Measurements from ENCODE around the gene BTBD9. TPM values are rescaled to one million over a fixed set of nuclear protein-coding genes. Genes with fewer than 3 reads are reported as not detected.

The BTBD9 gene
- total RNA-seq, 2 donors from 2014 or later, result 30.1 to 45.8 TPM

DNA sequence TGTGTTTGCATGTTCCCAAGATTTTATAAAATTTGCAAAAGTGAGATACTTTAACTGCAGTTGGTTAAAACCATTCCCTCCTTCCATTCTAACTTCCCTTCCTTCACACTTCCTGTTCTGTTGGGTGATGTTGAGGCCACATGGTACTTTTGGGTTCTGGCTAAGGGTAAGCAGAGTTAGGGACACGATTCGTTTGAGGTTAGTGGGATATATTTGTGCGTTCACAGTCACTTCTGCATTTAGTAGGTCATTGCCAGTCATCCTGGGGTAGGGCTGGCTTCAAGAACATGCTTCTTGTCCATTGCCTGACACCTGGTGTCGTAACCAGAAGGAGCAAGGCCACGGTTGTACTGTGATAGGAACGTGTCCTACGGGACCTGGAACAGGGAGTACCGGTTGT lies 480.1 kb downstream of the BTBD9 start:
- DNase-seq (ENCODE audit: low spot score) (no peak), ATAC-seq (ENCODE audit: insufficient number of reproducible peaks, low FRiP score, low read depth) (no peak)
- no peaks in the 10 kb centered on the region for H3K27me3 ChIP-seq (replicated peaks; ENCODE audit: insufficient read depth)
- TF ChIP-seq, protein P1, sequence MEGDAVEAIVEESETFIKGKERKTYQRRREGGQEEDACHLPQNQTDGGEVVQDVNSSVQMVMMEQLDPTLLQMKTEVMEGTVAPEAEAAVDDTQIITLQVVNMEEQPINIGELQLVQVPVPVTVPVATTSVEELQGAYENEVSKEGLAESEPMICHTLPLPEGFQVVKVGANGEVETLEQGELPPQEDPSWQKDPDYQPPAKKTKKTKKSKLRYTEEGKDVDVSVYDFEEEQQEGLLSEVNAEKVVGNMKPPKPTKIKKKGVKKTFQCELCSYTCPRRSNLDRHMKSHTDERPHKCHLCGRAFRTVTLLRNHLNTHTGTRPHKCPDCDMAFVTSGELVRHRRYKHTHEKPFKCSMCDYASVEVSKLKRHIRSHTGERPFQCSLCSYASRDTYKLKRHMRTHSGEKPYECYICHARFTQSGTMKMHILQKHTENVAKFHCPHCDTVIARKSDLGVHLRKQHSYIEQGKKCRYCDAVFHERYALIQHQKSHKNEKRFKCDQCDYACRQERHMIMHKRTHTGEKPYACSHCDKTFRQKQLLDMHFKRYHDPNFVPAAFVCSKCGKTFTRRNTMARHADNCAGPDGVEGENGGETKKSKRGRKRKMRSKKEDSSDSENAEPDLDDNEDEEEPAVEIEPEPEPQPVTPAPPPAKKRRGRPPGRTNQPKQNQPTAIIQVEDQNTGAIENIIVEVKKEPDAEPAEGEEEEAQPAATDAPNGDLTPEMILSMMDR (IDR thresholded peaks at IDR 0.05), result no peak
- H3K9me3 ChIP-seq, result no peaks in the 10 kb centered on the region
- no peaks in the 10 kb centered on the region for H3K4me1 ChIP-seq (ENCODE audit: control insufficient read depth in 1 of 2, low read depth in 2 of 2)
- no peak overlapping the region for H3K27ac ChIP-seq
- no peak overlapping the region for H3K4me3 ChIP-seq
- no peaks in the 10 kb centered on the region for H3K36me3 ChIP-seq

DNA sequence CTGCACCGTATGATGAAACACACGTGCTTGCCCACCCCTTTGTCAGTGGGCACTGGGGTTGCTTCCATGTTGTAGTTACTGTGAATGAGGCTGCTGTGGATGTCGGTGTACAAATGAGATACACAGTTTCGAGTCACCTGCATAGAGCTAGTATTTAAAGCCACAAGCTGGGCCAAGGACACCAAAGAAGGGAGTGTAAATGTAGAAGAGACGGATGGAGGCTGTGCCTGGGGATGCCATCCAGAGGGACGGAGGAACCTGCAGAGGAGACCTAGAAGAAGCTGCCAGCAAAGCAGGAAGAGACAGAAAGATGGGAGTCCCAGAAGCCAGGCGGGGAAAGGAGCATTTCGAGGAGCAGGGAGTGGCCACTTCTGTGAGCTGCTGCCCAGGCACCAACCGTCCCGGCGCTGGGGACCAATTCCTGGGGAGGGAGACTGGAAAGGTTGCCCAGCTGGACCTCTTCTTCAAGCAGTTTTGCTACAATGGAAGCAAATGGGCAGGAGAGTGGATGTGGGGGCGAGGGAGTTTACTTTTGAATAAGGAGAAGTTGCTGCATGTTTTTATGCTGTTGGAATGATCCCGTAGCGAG lies 480.9 kb downstream of the BTBD9 start:
- TF ChIP-seq, protein P1 (IDR thresholded peaks at IDR 0.05), result no peak
- no peak overlapping the region for H3K27ac ChIP-seq
- H3K4me1 ChIP-seq (ENCODE audit: control insufficient read depth in 1 of 2, low read depth in 2 of 2), result no peaks in the 10 kb centered on the region
- DNase-seq (ENCODE audit: low spot score) (no peak), ATAC-seq (ENCODE audit: insufficient number of reproducible peaks, low FRiP score, low read depth) (no peak)
- no peaks in the 10 kb centered on the region for H3K36me3 ChIP-seq
- no peaks in the 10 kb centered on the region for H3K27me3 ChIP-seq (replicated peaks; ENCODE audit: insufficient read depth)
- H3K9me3 ChIP-seq, result no peaks in the 10 kb centered on the region
- H3K4me3 ChIP-seq, result no peak overlapping the region

- no peaks in the 10 kb centered on the region for H3K27me3 ChIP-seq (replicated peaks; ENCODE audit: insufficient read depth)
- H3K36me3 ChIP-seq, result no peaks in the 10 kb centered on the region
- DNase-seq (ENCODE audit: low spot score), result no peak
- TF ChIP-seq, protein P1 (IDR thresholded peaks at IDR 0.05), result no peak
- H3K4me1 ChIP-seq (ENCODE audit: control insufficient read depth in 1 of 2, low read depth in 2 of 2), result no peaks in the 10 kb centered on the region
- no peak overlapping the region for H3K4me3 ChIP-seq
- H3K9me3 ChIP-seq, result no peaks in the 10 kb centered on the region
- no peak for ATAC-seq (ENCODE audit: insufficient number of reproducible peaks, low FRiP score, low read depth)
- no peak overlapping the region for H3K27ac ChIP-seq
Measured at GRCh38 chr6:38157905-38158304, 481.8 kb downstream of the BTBD9 start.

DNA sequence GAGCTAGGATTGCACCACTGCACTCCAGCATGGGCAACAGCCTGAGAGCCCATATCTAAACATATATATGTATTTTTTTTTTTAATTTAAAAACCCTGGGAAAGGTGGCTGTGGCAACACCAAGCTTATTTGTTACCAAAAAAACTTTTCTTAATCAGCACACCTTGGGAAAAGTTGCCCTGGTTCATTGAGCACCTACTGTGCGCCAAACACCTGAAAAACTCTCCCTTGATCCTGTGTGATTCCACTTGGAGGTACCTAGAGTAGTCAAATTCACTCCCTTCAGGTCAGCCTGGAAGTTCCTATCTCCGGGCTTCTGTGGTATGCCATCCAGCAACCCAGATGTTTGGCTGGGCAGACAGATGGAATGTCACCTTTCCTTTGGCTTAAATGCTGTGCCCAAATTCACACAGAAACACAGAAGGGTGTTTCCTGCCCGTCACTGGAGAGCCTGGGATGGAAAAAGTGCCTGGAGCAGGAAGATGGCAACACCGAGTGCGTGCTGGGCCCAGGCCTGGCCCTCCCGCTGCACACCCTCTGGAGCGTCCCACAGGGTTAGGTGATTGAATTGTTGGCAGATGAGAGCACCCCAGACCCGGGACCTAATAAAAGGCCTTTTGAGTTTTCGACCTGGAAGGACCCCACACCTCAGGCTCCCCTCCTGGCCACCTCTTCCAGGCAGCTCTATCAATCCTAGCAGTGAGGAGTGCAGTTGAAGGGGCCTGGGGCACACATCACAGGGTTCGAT lies 482.7 kb downstream of the BTBD9 start:
- H3K36me3 ChIP-seq, result peaks cover 4% of the 10 kb centered on the region
- TF ChIP-seq, protein P1 (IDR thresholded peaks at IDR 0.05), result no peak
- DNase-seq (ENCODE audit: low spot score), result no peak

DNA sequence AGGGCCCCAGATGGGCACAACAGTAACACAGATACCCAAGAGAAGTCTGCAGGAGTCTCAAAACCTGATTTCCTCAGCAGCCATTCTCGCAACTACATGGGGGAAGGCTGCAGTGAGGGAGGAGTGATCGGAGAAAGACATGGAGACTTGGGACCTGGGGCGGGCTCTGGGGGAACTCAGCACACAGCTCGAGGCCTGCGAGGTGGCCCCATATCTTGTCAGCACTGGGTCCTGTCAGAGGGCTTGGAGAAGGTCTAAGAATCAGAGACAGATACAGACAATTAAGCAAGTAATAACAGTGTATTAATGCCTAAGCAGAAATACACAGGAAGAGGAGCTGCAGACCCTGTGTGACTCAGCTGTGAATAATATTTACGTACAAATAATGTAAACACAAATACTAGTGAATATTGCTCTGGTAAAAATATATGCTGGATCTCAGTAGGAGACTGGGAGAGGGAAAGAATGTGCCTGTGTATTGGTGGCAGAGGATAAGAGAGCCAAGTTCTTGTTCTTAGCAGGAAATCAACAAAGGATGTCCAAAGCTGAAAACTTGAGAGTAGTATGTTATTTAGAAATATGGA lies 484.0 kb downstream of the BTBD9 start:
- no peak overlapping the region for H3K27ac ChIP-seq
- H3K4me3 ChIP-seq, result no peak overlapping the region
- ATAC-seq (ENCODE audit: insufficient number of reproducible peaks, low FRiP score, low read depth) (no peak), DNase-seq (ENCODE audit: low spot score) (no peak)
- peaks cover 6% of the 10 kb centered on the region for H3K36me3 ChIP-seq
- H3K27me3 ChIP-seq (replicated peaks; ENCODE audit: insufficient read depth), result no peaks in the 10 kb centered on the region
- H3K9me3 ChIP-seq, result no peaks in the 10 kb centered on the region
- TF ChIP-seq, protein P1 (IDR thresholded peaks at IDR 0.05), result no peak
- H3K4me1 ChIP-seq (ENCODE audit: control insufficient read depth in 1 of 2, low read depth in 2 of 2), result no peaks in the 10 kb centered on the region

More for the DNA sequence above, 482.7 kb downstream of the BTBD9 start:
- no peak overlapping the region for H3K4me3 ChIP-seq
- no peaks in the 10 kb centered on the region for H3K9me3 ChIP-seq
- H3K27ac ChIP-seq, result no peak overlapping the region
- H3K4me1 ChIP-seq (ENCODE audit: control insufficient read depth in 1 of 2, low read depth in 2 of 2), result no peaks in the 10 kb centered on the region
- H3K27me3 ChIP-seq (replicated peaks; ENCODE audit: insufficient read depth), result no peaks in the 10 kb centered on the region
- ATAC-seq (ENCODE audit: insufficient number of reproducible peaks, low FRiP score, low read depth), result no peak

Data from thoracic aorta (tissue), 2 donors.